A673 (cell line): ENCODE measurements around the gene PKD1. TPM values are rescaled to one million over a fixed set of nuclear protein-coding genes. Genes with fewer than 3 reads are reported as not detected.
"Not testable (repeated sequence)": the region's sequence is repeated elsewhere in the genome, so short reads cannot be mapped to it uniquely, and the experiment has no call there.

Source experiments
- BruUV-seq: library from RNA; stranded (reverse); fragments of 400-500 nt; replicated peaks from 2 replicates; lab custom pipeline; 2021; lab: Mats Ljungman, UMichigan
- CTCF ChIA-PET: fragments of 300-600 bp; sonication (Branson Sonifier 250); formaldehyde crosslinking; loops from one replicate; lab custom pipeline; 2022; ENCODE audit warnings: antibody characterized with exemption; lab: Charles Lee
- POLR2A ChIA-PET: fragments of 300-600 bp; sonication (Branson Sonifier 250); formaldehyde crosslinking; loops from one replicate; lab custom pipeline; 2022; ENCODE audit warnings: antibody characterized with exemption; ENCODE audit not compliant: low non-redundant PET; lab: Charles Lee
- DNase-seq: peaks from one replicate; pipeline ENCODE4 v3.0.0-alpha.2; 2015; ENCODE audit warnings: low spot score
- H3K27ac ChIP-seq: fragments of 200-600 bp; sonication (generic); 2 replicates; pipeline ENCODE4 v1.5.1; 2016; ENCODE audit warnings: mixed run types, low read depth, mild to moderate bottlenecking, mixed read lengths, antibody characterized with exemption, low read length; ENCODE audit not compliant: poor library complexity, severe bottlenecking
- H3K27me3 ChIP-seq: fragments of 200-600 bp; sonication (generic); replicated peaks from 2 replicates; pipeline ENCODE4 v1.6.1; 2017; ENCODE audit warnings: mixed run types, low read depth, mild to moderate bottlenecking, mixed read lengths, antibody characterized with exemption, low read length; ENCODE audit not compliant: insufficient read depth, poor library complexity
- H3K36me3 ChIP-seq: fragments of 200-600 bp; sonication (generic); 2 replicates; pipeline ENCODE4 v1.6.1; 2016; ENCODE audit warnings: mixed run types, mild to moderate bottlenecking, mixed read lengths, antibody characterized with exemption, low read length; ENCODE audit not compliant: insufficient read depth, poor library complexity, severe bottlenecking
- H3K4me1 ChIP-seq: fragments of 200-600 bp; sonication (generic); 2 replicates; pipeline ENCODE4 v1.6.1; 2017; ENCODE audit warnings: mixed run types, mild to moderate bottlenecking, mixed read lengths, antibody characterized with exemption, low read length; ENCODE audit not compliant: insufficient read depth, poor library complexity, severe bottlenecking
- H3K4me3 ChIP-seq: fragments of 200-600 bp; sonication (generic); 2 replicates; pipeline ENCODE4 v1.5.1; 2016; ENCODE audit warnings: low read depth, mixed run types, mild to moderate bottlenecking, mixed read lengths, low read length; ENCODE audit not compliant: poor library complexity, severe bottlenecking
- H3K9me3 ChIP-seq: fragments of 200-600 bp; sonication (generic); 2 replicates; pipeline ENCODE4 v1.6.1; 2016; ENCODE audit warnings: mixed run types, low read depth, mild to moderate bottlenecking, mixed read lengths, antibody characterized with exemption, low read length; ENCODE audit not compliant: poor library complexity, severe bottlenecking
- EZH2 ChIP-seq: fragments of 200-600 bp; sonication (generic); IDR thresholded peaks from 2 replicates; pipeline ENCODE4 v1.6.1; 2017; ENCODE audit warnings: borderline replicate concordance, low read depth, mild to moderate bottlenecking, mixed read lengths, antibody characterized with exemption, low read length; ENCODE audit not compliant: poor library complexity, severe bottlenecking
- intact Hi-C: fragments of 100-400 bp; cut with micrococcal nuclease; formaldehyde crosslinking; loops from one replicate; pipeline ENCODE4 v1.10.0; 2022; ENCODE audit not compliant: unreplicated experiment
- total RNA-seq: library from RNA; stranded (reverse); gene quantifications from 2 replicates; pipeline ENCODE4 v1.2.3, GENCODE V29; 2021
- TF ChIP-seq, protein P1 (sequence below): fragments of 300-800, 200-600 bp; sonication (generic); conservative IDR thresholded peaks from 2 replicates; pipeline ENCODE4 v1.5.1; 2017; ENCODE audit warnings: low read depth, mild to moderate bottlenecking, antibody characterized with exemption, low read length, moderate library complexity, mixed read lengths

The PKD1 gene
- total RNA-seq, 1 experiment from 2014 or later = 121 TPM

DNA sequence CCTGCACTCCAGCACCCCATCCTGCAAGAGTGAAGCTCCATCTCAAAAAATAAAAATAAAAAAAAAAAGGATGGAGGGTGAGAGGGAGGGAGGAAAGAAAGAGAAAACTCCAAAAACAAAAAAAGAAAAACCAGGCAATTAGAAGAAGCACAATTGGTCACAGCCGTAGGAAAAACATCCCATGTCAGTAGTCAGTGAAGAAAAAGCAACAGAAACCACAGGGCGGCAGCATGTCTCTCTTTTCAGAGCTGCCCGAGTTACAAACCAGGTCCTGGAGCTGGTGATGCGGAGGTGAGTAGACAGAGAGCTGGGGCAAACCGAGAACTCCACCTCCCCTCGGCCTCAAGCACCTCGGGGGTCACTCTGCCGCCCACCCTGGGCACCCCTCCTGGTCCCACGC is 14.4 kb downstream of the PKD1 start:
- BruUV-seq, H3K27me3 ChIP-seq, H3K4me3 ChIP-seq, H3K36me3 ChIP-seq, intact Hi-C loops, H3K27ac ChIP-seq, POLR2A ChIA-PET, H3K9me3 ChIP-seq: not testable (repeated sequence)
- CTCF ChIA-PET = interaction anchor here (0.7 kb wide), 2 partner anchors 19 to 215 kb away, joined by 4 to 6 read pairs; no protein-coding TSS in a partner anchor
- peaks cover 22% of the 10 kb centered on the region for H3K4me1 ChIP-seq
- TF ChIP-seq, protein P1, sequence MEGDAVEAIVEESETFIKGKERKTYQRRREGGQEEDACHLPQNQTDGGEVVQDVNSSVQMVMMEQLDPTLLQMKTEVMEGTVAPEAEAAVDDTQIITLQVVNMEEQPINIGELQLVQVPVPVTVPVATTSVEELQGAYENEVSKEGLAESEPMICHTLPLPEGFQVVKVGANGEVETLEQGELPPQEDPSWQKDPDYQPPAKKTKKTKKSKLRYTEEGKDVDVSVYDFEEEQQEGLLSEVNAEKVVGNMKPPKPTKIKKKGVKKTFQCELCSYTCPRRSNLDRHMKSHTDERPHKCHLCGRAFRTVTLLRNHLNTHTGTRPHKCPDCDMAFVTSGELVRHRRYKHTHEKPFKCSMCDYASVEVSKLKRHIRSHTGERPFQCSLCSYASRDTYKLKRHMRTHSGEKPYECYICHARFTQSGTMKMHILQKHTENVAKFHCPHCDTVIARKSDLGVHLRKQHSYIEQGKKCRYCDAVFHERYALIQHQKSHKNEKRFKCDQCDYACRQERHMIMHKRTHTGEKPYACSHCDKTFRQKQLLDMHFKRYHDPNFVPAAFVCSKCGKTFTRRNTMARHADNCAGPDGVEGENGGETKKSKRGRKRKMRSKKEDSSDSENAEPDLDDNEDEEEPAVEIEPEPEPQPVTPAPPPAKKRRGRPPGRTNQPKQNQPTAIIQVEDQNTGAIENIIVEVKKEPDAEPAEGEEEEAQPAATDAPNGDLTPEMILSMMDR = peak; percentile 52
- DNase-seq = peak; percentile 63

DNA sequence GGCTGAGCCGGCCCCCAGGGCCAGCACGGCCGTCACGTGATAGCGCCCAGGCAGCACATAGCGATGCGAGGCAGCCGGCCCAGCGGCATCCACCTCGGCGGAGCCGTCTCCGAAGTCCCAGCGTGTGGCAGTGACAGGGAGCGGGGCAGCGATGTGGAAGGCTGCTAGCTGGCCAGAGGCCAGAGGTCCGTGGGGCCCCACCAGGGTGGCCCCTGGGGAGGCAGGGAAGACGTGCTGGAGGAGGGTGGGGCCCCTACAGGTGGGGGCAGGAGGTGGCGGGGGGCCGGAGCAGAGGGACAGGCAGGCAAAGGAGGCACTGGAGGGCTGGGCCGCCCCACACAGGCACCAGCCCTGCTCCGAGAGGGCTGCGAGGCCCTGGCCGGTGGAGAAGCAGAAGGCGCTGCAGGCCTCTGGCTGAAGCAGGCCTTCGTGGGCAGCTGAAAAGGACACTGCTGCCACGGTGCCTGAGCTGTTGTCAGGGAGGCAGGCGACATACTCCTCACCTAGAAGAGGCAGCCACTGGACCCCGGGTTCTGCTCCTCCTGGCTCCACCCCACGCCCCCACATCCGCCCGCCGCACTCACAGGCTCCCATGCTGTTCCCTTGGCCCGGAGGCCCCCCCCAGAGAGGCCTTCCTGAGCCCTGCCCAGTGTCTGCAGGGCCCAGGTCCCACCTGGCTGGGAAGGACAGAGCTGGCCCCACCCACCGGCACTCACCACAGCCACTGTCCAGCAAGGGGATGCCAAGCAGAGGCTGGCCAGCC is 17.6 kb downstream of the PKD1 start:
- H3K4me3 ChIP-seq, H3K9me3 ChIP-seq, POLR2A ChIA-PET, H3K36me3 ChIP-seq, H3K4me1 ChIP-seq, intact Hi-C loops, DNase-seq, H3K27me3 ChIP-seq, H3K27ac ChIP-seq, CTCF ChIA-PET: not testable (repeated sequence)
- BruUV-seq = TSS peak; percentile 43

DNA sequence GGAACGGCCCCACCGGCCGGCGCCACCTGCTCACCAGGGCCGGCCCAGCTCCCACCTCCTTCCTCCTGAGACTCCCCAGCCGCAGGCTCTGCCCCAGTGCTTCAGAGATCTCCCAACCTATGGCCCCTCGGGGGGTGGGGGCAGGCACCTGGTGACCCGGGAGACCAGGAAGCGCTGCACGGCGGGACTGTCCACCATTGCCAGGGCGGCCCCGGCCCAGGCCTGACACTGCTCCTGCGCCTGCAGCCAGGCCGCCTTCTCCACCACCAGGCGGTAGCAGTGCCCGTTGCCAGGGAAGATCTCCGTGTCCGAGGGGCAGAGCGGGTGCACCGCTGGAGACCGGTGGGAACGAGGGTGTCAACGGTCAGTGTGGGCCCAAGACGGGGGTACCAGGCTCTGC is 18.4 kb downstream of the PKD1 start:
- POLR2A ChIA-PET = not testable (repeated sequence)

DNA sequence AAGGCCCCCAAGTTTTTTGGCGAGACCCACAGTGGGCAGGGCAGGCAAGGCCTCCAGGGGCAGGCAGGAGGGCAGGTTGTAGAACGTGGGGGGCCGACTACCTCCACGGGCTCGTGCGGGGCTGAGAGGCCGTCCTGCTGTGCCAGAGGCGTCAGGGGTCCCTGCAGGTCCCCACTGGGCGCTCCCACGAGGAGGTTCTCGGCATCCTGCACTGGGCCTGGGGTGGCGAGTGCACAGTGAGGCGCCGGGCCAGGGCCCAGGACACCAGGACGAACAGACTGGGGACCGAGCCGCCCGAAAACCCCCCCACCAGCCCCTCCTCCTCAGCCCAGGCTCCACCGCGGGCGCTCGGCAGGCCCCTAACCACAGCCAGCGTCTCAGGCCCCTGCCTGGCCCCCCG is 19.3 kb downstream of the PKD1 start:
- intact Hi-C loops, POLR2A ChIA-PET, H3K36me3 ChIP-seq, H3K4me3 ChIP-seq, BruUV-seq, CTCF ChIA-PET, H3K27me3 ChIP-seq, H3K27ac ChIP-seq, H3K4me1 ChIP-seq, DNase-seq, H3K9me3 ChIP-seq: not testable (repeated sequence)

More for the DNA sequence above, 18.4 kb downstream of the PKD1 start:
- H3K27ac ChIP-seq, intact Hi-C loops, BruUV-seq, H3K27me3 ChIP-seq, CTCF ChIA-PET, H3K36me3 ChIP-seq, H3K9me3 ChIP-seq, DNase-seq, H3K4me3 ChIP-seq, H3K4me1 ChIP-seq: not testable (repeated sequence)

DNA sequence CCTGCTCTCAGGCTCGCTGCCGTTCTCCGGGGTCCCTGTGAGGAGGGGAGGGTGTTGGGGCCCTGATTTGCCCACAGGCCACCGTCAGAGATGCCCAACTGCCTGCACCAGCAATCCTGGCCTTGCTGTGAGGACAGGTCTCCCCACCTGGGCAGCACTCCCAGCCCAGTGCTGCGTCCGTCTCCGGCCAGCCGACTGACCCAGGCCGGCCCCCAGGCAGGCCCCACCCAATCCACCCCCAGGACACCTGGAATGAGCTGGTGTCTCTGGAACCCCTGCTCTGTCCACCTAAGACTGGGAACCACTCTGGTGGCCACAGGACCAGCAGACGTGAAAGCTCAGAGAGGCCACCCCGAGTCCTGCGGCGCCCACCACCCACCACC is 20.1 kb downstream of the PKD1 start:
- Histone ChIP-seq H3K27ac (no peak overlapping the region), H3K9me3 (no peaks in the 10 kb centered on the region), H3K4me3 (no peak overlapping the region), H3K4me1 (no peaks in the 10 kb centered on the region), H3K36me3 (no peaks in the 10 kb centered on the region), H3K27me3 (no peaks in the 10 kb centered on the region)
- no TSS peak for BruUV-seq
- DNase-seq = no peak
- intact Hi-C loops = no loop called here
- TF ChIP-seq, protein P1 = no peak
- no peak for TF ChIP-seq EZH2
- ChIA-PET POLR2A (no interaction called here), CTCF (no interaction called here)

DNA sequence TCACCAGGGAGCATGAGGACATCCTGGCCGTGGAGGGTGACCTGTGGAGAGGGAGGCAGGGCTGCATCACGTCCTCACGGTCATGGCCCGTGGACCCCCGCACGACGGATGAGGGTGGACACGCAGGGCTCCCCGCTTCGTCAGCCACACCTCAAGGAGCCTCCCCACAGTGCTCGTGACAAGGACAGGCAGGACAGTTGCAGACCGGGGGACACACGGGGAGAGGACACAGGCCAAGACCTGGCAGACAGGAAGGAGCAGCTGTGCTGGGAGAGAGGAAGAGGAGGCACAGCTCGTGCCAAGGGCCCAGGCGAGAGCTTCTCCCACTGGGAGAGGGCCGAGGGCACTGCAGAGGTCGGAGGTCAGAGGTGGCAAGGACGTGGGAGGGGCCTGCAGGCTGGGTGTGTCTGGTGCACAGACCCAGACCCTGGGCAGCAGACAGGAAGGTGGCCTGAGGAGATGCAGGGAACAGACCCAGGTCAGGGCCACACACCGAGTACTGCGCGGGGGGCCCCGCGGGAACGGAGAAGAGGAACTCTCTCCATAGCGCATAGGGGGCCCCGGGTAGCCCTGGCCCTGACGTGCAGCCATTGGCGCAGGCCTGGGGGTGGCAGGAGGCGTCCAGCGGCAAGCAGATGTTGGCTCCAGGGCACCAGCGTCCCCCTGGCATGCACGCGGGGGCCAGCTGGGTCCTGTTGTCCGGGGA is 20.7 kb downstream of the PKD1 start:
- POLR2A ChIA-PET = not testable (repeated sequence)

More for the DNA sequence above, 20.7 kb downstream of the PKD1 start:
- intact Hi-C loops, H3K27ac ChIP-seq, H3K4me3 ChIP-seq, H3K9me3 ChIP-seq, BruUV-seq, DNase-seq, H3K4me1 ChIP-seq, H3K27me3 ChIP-seq, H3K36me3 ChIP-seq, CTCF ChIA-PET: not testable (repeated sequence)
